CD14-positive monocyte (primary cell): ENCODE measurements around the gene PRKX. TPM values are rescaled to one million over a fixed set of nuclear protein-coding genes. Genes with fewer than 3 reads are reported as not detected.
"Not testable (repeated sequence)": the region's sequence is repeated elsewhere in the genome, so short reads cannot be mapped to it uniquely, and the experiment has no call there.

Experiments
- DNase-seq, 3 donors: peaks; one replicate each; pipeline ENCODE4 v3.0.0-alpha.2; 2011 to 2022
- H2AFZ ChIP-seq: 2 replicates; pipeline ENCODE4 v1.6.0; 2012; ENCODE audit warnings: mild to moderate bottlenecking, low read depth, low read length, inconsistent platforms; ENCODE audit not compliant: insufficient read depth, poor library complexity, severe bottlenecking
- H3K27ac ChIP-seq, 2 donors: 1 replicate in 1 of 2; 2 replicates in 1 of 2; pipeline ENCODE4 v1.5.1; 2012 to 2013; ENCODE audit warnings: low read length in 2 of 2, control low read depth in 1 of 2, inconsistent platforms in 1 of 2, low read depth in 1 of 2, mild to moderate bottlenecking in 1 of 2
- H3K27me3 ChIP-seq, 2 donors: one replicate each; pipeline versions ENCODE4 v1.6.0 to v1.6.1; 2011 to 2013; ENCODE audit warnings: low read length in 2 of 2; ENCODE audit not compliant: control insufficient read depth in 2 of 2, insufficient read depth in 2 of 2
- H3K36me3 ChIP-seq, 2 donors: replicated peaks in 1 of 2; 1 replicate in 1 of 2; 2 replicates in 1 of 2; pipeline versions ENCODE4 v1.5.1 to v1.6.1; 2012 to 2013; ENCODE audit warnings: low read length in 2 of 2, control low read depth in 1 of 2, inconsistent platforms in 1 of 2, mild to moderate bottlenecking in 1 of 2; ENCODE audit not compliant: insufficient read depth in 2 of 2, control insufficient read depth in 1 of 2
- H3K4me1 ChIP-seq, 2 donors: 1 replicate in 1 of 2; 2 replicates in 1 of 2; pipeline versions ENCODE4 v1.5.1 to v1.6.1; 2012 to 2013; ENCODE audit warnings: low read length in 2 of 2, control low read depth in 1 of 2, inconsistent platforms in 1 of 2, mild to moderate bottlenecking in 1 of 2, moderate library complexity in 1 of 2; ENCODE audit not compliant: insufficient read depth in 2 of 2, control insufficient read depth in 1 of 2
- H3K4me2 ChIP-seq: replicated peaks from 2 replicates; pipeline ENCODE3; 2012; ENCODE audit warnings: low read length, moderate library complexity, mild to moderate bottlenecking; ENCODE audit not compliant: poor library complexity, severe bottlenecking; ENCODE audit errors: extremely low read depth
- H3K4me3 ChIP-seq, 3 experiments: fragments of 200-600 bp in 1 of 3; sonication (generic) in 1 of 3; replicated peaks in 1 of 3; 1 replicate in 2 of 3; 2 replicates in 1 of 3; pipeline ENCODE4 v1.5.1; 2011 to 2013; ENCODE audit warnings: low read length in 3 of 3, mild to moderate bottlenecking in 3 of 3, control low read depth in 2 of 3, low read depth in 2 of 3, inconsistent platforms in 1 of 3, moderate library complexity in 1 of 3
- H3K79me2 ChIP-seq: 2 replicates; pipeline ENCODE4 v1.6.0; 2012; ENCODE audit warnings: mild to moderate bottlenecking, control low read depth, inconsistent platforms, low read length, moderate library complexity; ENCODE audit not compliant: insufficient read depth
- H3K9ac ChIP-seq: 2 replicates; pipeline ENCODE4 v1.6.0; 2017; ENCODE audit warnings: low read length, mild to moderate bottlenecking; ENCODE audit not compliant: insufficient read depth, poor library complexity, severe bottlenecking
- H3K9me3 ChIP-seq, 2 donors: replicated peaks in 1 of 2; 1 replicate in 1 of 2; 2 replicates in 1 of 2; pipeline versions ENCODE4 v1.5.1 to v1.6.1; 2012 to 2013; ENCODE audit warnings: low read length in 2 of 2, control low read depth in 1 of 2; ENCODE audit not compliant: control insufficient read depth in 1 of 2, insufficient read depth in 1 of 2
- H4K20me1 ChIP-seq: 2 replicates; pipeline ENCODE4 v1.6.0; 2012; ENCODE audit warnings: mild to moderate bottlenecking, low read length, control low read depth, moderate library complexity; ENCODE audit not compliant: insufficient read depth
- H3K27ac Mint-ChIP-seq, 7 donors: one replicate each; pipeline ENCODE4 v1.8.0; 2020; ENCODE audit warnings: mild to moderate bottlenecking in 7 of 7, mixed read lengths in 7 of 7, moderate library complexity in 6 of 7, inconsistent platforms in 2 of 7
- H3K27me3 Mint-ChIP-seq, 3 donors: one replicate each; pipeline ENCODE4 v1.8.0; 2021 to 2022; ENCODE audit warnings: low read depth in 3 of 3, mild to moderate bottlenecking in 3 of 3, mixed read lengths in 3 of 3, moderate library complexity in 3 of 3, inconsistent platforms in 1 of 3
- H3K36me3 Mint-ChIP-seq, 2 donors: one replicate each; pipeline ENCODE4 v1.8.0; 2020; ENCODE audit warnings: mixed read lengths in 2 of 2, inconsistent platforms in 1 of 2, mild to moderate bottlenecking in 1 of 2
- H3K4me1 Mint-ChIP-seq: one replicate; pipeline ENCODE4 v1.8.0; 2020; ENCODE audit warnings: mild to moderate bottlenecking, mixed read lengths
- H3K4me3 Mint-ChIP-seq, 2 donors: one replicate each; pipeline ENCODE4 v1.8.0; 2020; ENCODE audit warnings: mild to moderate bottlenecking in 2 of 2, mixed read lengths in 2 of 2, moderate library complexity in 1 of 2
- H3K9me3 Mint-ChIP-seq, 7 donors: one replicate each; pipeline ENCODE4 v1.8.0; 2020 to 2022; ENCODE audit warnings: mixed read lengths in 7 of 7, mild to moderate bottlenecking in 6 of 7, moderate library complexity in 6 of 7, inconsistent platforms in 2 of 7
- WGBS: methylation state at CpG from one replicate; pipeline ENCODE4 v1.1.5; 2013; ENCODE audit warnings: missing lambda C conversion rate; ENCODE audit not compliant: insufficient coverage; 5-methylcytosine and 5-hydroxymethylcytosine counted together
- intact Hi-C, 2 donors: fragments of 100-400 bp; cut with micrococcal nuclease; formaldehyde crosslinking; loops; one replicate each; pipeline versions ENCODE4 v1.15.0 to v1.15.1; 2023
- polyA plus RNA-seq, 3 donors: library from polyadenylated mRNA; depleted of rRNA in 1 of 3; unstranded in 2 of 3; stranded (reverse) in 1 of 3; fragments of 300-500 nt in 2 of 3; fragments of >200 nt in 1 of 3; fragmentation: Illumina TruSeq in 2 of 3; gene quantifications; 1 replicate in 2 of 3; 2 replicates in 1 of 3; pipeline ENCODE4 v1.2.3, GENCODE V29; 2012 to 2021
- TF ChIP-seq, protein P1 (sequence below): fragments of 200-600 bp; IDR thresholded peaks from one replicate; pipeline ENCODE4 v1.8.0; 2022; ENCODE audit warnings: antibody characterized with exemption, mild to moderate bottlenecking

Gene PRKX
- polyA plus RNA-seq, 3 donors: 41.6 to 47.0 (median 46.2) TPM

DNA sequence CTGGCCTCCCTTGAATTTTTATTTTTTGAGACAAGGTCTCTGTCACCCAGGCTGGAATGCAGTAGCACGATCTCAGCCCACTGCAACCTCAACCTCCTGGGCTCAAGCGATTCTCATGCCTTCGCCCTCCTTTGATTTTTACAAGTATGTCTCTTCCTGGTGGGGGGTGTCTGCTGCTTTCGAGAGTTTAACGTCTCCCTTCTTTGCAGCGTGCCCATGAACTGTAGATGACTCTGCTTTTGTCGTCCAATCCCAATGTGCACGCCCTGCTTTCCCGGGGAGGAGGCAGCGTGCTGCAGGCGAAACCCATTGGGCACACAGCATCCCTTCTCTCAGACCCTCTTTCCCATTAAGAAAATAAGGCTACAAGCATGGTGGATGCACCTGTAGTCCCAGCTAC lies 7.0 kb downstream of the PRKX start:
- Histone ChIP-seq H3K4me2 (no peak overlapping the region), H2AFZ (no peak overlapping the region), H4K20me1 (peaks cover 34% of the 10 kb centered on the region), H3K27me3 (no peaks in the 10 kb centered on the region), H3K27ac (no peak overlapping the region), H3K4me3 (no peak overlapping the region), H3K36me3 (peaks cover 0 to 11% of the 10 kb centered on the region in 2 donors), H3K79me2 (peaks cover 86% of the 10 kb centered on the region), H3K4me1 (peaks cover 15 to 18% of the 10 kb centered on the region in 2 donors), H3K9me3 (no peaks in the 10 kb centered on the region), H3K9ac (no peak overlapping the region)
- Mint-ChIP-seq H3K27ac (peak overlapping the region in 2 of 7 donors; percentile 35 to 62), H3K4me1 (peaks cover 23% of the 10 kb centered on the region), H3K36me3 (peaks cover 2 to 48% of the 10 kb centered on the region in 2 donors), H3K27me3 (no peaks in the 10 kb centered on the region), H3K4me3 (no peak overlapping the region), H3K9me3 (no peaks in the 10 kb centered on the region)
- WGBS: no CpG with 5 or more reads among the region's 11 CpGs
- intact Hi-C loops: no loop called here
- TF ChIP-seq, protein P1, sequence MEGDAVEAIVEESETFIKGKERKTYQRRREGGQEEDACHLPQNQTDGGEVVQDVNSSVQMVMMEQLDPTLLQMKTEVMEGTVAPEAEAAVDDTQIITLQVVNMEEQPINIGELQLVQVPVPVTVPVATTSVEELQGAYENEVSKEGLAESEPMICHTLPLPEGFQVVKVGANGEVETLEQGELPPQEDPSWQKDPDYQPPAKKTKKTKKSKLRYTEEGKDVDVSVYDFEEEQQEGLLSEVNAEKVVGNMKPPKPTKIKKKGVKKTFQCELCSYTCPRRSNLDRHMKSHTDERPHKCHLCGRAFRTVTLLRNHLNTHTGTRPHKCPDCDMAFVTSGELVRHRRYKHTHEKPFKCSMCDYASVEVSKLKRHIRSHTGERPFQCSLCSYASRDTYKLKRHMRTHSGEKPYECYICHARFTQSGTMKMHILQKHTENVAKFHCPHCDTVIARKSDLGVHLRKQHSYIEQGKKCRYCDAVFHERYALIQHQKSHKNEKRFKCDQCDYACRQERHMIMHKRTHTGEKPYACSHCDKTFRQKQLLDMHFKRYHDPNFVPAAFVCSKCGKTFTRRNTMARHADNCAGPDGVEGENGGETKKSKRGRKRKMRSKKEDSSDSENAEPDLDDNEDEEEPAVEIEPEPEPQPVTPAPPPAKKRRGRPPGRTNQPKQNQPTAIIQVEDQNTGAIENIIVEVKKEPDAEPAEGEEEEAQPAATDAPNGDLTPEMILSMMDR: no peak
- no peak for DNase-seq

DNA sequence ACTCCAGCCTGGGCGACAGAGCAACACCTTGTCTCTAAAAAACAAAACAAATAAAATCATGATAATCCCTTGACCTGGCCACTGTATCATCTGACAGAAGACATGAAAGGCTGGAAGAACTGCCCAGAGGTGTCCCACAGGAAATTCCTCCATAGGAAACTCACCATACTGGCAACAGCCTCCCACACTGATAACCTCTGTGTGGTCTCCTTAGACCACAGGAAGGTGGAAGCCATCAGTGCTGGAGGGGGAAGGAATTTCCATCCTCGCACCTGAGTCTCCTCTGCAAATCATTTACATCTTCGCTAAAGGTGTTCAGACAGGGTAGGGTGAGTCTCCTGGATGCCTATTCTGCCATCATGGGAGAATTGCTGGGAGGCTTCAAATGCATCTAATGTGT lies 10.2 kb downstream of the PRKX start:
- Mint-ChIP-seq H3K27ac (peak overlapping the region in 5 of 7 donors; percentile 7 to 66 (median 54)), H3K36me3 (peaks cover 2 to 35% of the 10 kb centered on the region in 2 donors), H3K4me1 (peaks cover 25% of the 10 kb centered on the region)
- H3K27me3 Mint-ChIP-seq, intact Hi-C loops, H3K27ac ChIP-seq, H3K4me2 ChIP-seq, H3K4me3 Mint-ChIP-seq, H3K9me3 ChIP-seq, H3K4me3 ChIP-seq, H3K27me3 ChIP-seq, DNase-seq, H2AFZ ChIP-seq, H3K9me3 Mint-ChIP-seq, H3K9ac ChIP-seq: not testable (repeated sequence)
- no CpG with 5 or more reads among the region's 3 CpGs for WGBS
- H4K20me1 ChIP-seq: peaks cover 13% of the 10 kb centered on the region
- peaks cover 77% of the 10 kb centered on the region for H3K79me2 ChIP-seq
- H3K36me3 ChIP-seq: peaks cover 0 to 11% of the 10 kb centered on the region in 2 donors
- H3K4me1 ChIP-seq: peaks cover 23 to 32% of the 10 kb centered on the region in 2 donors

DNA sequence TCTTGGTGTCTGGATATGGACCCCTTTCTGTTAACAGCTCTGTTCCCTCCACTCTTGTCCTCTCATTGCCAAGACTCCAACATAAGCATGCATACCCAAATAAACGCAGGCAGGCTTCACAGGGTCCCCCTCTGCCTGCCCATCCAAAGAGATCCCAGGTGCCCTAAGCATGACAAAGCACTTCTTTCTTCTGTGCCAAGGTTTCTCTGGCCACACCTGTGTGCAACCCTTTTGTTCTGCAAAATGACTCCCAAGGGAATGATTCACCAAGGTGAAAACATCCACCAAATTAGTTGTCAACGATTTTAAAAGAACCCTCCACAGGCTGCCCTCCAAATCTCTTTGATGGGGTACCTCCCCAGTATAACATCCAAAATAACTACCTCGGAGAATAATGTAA lies 11.4 kb downstream of the PRKX start:
- Mint-ChIP-seq H3K4me1 (peaks cover 33% of the 10 kb centered on the region), H3K36me3 (peaks cover 2 to 28% of the 10 kb centered on the region in 2 donors), H3K27ac (peak overlapping the region in 3 of 7 donors; percentile 44 to 60 (median 55))
- H3K4me3 Mint-ChIP-seq, H2AFZ ChIP-seq, H3K9ac ChIP-seq, H3K9me3 Mint-ChIP-seq, H3K27me3 Mint-ChIP-seq, H3K4me2 ChIP-seq, intact Hi-C loops, H3K27me3 ChIP-seq, H3K9me3 ChIP-seq, DNase-seq: not testable (repeated sequence)
- H3K4me3 ChIP-seq: peak overlapping the region in 1 of 3 experiments; percentile 25
- H3K27ac ChIP-seq: peak overlapping the region in 1 of 2 donors; percentile 59
- peaks cover 33 to 41% of the 10 kb centered on the region in 2 donors for H3K4me1 ChIP-seq
- peaks cover 82% of the 10 kb centered on the region for H3K79me2 ChIP-seq
- 100% methylated on average over 1 of the region's 3 CpGs for WGBS
- H4K20me1 ChIP-seq: peaks cover 12% of the 10 kb centered on the region
- peaks cover 0 to 11% of the 10 kb centered on the region in 2 donors for H3K36me3 ChIP-seq

DNA sequence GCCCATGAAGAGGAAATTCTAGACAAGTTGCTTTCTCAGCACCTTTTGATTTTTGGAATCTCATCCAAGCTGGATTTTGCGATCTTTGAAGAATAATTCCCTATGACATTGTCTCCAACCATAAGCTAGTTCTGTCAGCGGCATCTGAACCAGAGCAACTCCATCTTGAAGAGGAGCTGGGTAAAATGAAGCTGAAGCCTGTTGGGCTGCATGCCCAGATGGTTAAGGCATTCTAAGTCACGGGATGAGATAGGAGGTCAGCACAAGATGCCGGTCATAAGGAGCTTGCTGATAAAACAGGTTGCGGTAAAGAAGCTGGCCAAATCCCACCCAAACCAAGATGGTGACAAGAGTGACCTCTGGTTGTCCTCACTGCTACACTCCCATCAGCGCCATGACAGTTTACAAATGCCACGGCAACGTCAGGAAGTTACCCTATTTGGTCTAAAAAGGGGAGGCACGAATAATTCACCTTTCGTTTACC lies 12.0 kb downstream of the PRKX start:
- intact Hi-C loops: not testable (repeated sequence)
- 100% methylated on average over 1 of the region's 10 CpGs for WGBS
- H3K4me1 ChIP-seq: peaks cover 39 to 48% of the 10 kb centered on the region in 2 donors

More for the DNA sequence above, 12.0 kb downstream of the PRKX start:
- DNase-seq, H3K4me3 ChIP-seq, H3K9me3 ChIP-seq, H3K27me3 Mint-ChIP-seq, H3K27me3 ChIP-seq, H3K4me3 Mint-ChIP-seq, H3K9me3 Mint-ChIP-seq, H4K20me1 ChIP-seq, H3K4me2 ChIP-seq, H3K9ac ChIP-seq, H2AFZ ChIP-seq: not testable (repeated sequence)
- Mint-ChIP-seq H3K27ac (peak overlapping the region in 4 of 7 donors; percentile 55 to 98 (median 76)), H3K36me3 (peaks cover 2 to 22% of the 10 kb centered on the region in 2 donors), H3K4me1 (peaks cover 39% of the 10 kb centered on the region)
- H3K27ac ChIP-seq: peak overlapping the region in 1 of 2 donors; percentile 59
- peaks cover 0 to 11% of the 10 kb centered on the region in 2 donors for H3K36me3 ChIP-seq
- H3K79me2 ChIP-seq: peaks cover 82% of the 10 kb centered on the region
